Activated CD4-positive, CD25-positive, alpha-beta regulatory T cell (primary cell): ENCODE measurements around the gene ZSCAN10.
"Not testable (repeated sequence)": the region's sequence is repeated elsewhere in the genome, so short reads cannot be mapped to it uniquely, and the experiment has no call there.

ENCODE experiments used
- DNase-seq, 4 experiments: peaks; one replicate each; lab custom pipeline; 2025; lab: John Stamatoyannopoulos, UW

The ZSCAN10 gene

DNA sequence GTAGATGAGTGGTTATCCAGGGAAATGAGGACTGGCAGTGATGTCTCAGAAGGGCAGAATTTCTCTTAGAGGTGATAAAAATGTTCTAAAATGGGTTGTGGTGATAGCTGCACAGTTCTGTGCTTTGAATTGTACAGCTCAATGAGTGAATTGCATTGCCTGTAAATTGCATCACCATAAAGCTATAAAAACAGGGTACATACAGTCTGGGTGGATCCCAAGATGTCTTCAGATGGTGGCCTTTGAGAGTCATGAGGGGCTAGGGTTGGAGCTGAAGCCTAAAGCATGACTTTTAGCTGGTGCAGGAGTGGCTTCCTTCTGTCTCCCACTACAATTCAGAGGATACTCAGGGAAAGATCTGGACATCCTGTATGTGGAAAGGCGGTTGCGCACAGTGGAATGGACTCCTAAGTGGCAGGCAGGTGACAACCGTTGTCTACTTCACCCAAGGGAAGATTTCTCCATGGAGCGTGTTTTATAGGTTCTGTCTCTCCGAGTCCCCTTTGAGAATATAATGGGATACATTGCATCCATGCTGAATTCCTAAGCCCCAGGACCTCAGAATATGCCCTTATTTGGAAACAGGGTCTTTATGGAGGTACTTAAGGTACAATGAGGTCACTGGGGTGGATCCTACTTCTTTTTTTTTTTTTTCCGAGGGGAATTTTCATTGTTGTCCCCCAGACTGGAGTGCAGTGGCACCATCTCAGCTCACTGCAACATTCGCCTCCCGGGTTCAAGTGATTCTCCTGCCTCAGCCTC, 35.3 kb downstream of the ZSCAN10 start:
- DNase-seq: no peak

DNA sequence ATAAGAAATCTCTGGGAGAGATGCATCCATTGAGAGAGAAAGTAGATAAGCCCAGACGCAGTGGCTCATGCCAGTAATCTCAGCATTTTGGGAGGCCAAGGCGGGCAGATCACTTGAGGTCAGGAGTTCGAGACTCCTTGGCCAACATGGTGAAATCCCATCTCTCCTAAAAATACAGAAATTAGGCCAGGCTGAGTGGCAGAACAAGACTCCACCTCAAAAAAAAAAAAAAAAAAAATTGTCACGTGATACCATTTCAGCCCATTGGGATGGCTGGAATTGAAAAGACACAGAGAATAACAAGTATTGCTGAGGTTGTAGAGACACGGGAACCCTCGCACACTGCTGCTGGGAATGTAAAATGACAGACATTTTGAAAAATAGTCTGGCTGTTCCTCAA, 36.5 kb downstream of the ZSCAN10 start:
- DNase-seq: no peak

DNA sequence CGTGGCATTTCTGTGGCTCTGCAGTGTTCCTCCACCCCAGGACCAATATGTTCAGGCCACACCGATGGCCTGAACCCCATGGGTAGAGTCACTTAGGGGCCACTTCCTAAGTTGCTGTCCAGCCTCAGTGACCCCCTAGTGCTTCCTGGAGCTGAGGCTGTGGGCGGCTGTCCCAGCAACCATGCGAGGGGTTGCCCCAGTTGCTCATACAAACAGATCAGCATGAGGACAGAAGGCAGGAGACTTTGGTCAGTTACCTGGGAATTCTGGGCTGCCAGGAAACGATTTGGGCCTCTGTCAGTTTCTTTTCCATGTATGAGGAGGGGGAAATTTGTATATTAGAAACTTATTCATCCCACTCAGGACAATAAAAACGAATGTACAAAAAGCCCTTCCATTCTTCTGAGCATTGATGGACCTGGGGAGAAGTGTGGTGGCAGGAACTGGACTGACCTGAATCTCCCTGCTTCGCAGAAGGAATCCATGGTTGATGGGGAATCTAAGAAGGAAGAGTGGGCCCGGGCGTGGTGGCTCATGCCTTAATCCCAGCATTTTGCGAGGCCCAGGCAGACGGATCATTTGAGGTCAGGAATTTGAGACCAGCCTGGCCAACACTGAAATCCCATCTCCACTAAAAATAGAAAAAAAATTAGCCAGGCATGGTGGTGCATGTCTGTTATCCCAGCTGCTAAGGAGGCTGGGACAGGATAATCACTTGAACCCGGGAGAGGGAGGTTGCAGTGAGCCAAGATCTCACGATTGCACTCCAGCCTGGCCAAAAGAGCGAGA, 38.6 kb downstream of the ZSCAN10 start:
- DNase-seq: no peak

DNA sequence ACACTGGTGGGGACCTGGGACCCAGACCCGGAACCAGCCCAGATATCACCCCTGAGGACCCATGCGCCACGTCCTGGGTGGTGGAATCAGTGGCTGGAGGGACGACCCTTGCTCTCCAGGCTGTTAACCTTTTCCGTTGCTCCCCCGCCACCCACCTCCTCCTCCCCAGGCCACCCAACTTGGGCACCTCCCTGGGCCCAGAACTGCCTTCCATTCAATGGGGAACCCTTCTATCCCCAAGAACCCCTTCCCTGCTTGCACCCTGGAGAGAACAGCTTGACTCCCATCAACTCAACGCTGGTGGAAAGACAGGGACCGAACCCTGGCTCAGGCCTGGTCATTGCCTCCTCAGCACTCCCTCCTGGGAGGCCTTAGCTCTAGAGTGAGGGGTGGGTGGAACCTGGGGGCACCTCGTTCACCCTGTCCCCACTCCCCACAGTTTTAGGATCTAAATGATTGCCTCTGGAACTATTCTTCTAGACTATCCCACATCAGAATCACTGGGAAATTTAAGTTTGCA, 39.3 kb downstream of the ZSCAN10 start:
- DNase-seq: no peak

DNA sequence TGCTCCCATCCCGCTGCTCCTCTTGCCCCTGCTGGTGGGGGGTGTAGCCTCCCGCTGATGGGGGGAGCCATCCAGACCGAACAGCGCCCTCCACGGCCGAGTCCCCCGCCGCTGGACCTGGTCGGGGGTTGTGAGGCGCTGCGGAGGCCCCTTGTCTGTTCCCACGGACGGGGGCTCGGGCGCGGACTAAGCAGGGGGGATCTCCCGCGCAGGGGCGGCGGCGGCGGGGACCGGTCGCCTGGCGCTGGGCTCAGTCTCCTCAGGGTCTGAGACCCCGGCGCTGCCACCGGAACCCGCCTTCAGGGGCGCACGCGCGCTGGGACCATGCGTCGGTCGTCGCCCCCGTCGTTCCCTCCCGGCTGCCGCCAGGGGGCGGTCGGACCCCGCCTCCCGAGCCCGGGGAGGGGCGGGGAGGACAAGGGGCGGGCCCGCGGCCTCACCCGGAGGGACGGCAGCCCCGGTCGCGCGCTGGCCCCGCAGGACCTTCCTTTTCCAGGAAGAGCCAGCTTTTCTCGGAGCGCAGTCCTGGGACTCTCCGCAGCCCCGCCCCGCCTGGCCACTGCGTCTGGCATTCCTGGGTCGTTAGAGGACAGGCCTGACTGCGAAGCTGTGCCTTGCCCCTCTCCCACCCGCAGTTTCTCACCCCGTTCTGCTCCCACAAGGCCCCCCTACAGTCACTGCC, 39.9 kb downstream of the ZSCAN10 start:
- peak; percentile 76 to 81 (median 79) for DNase-seq

DNA sequence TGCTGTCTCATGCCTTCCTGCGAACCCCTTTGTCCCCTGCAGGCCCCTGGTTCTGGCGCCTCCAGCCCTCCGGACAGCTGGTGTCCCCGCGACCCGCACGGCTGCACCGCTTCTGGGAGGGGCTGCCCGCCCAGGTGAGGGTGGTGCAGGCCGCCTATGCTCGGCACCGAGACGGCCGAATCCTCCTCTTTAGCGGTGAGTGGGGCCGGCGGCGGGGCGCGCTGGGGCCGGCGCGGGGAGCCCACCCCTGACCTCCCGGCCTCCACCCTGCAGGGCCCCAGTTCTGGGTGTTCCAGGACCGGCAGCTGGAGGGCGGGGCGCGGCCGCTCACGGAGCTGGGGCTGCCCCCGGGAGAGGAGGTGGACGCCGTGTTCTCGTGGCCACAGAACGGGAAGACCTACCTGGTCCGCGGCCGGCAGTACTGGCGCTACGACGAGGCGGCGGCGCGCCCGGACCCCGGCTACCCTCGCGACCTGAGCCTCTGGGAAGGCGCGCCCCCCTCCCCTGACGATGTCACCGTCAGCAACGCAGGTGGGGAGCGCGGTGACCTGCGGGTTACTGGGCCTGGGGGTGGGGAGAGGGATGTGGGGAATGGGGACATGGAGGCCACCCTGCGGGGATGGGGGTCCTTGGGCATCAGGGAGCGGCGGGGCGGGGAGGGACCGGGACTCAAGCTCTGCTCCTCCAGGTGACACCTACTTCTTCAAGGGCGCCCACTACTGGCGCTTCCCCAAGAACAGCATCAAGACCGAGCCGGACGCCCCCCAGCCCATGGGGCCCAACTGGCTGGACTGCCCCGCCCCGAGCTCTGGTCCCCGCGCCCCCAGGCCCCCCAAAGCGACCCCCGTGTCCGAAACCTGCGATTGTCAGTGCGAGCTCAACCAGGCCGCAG, 40.7 kb downstream of the ZSCAN10 start:
- DNase-seq: peak in 2 of 4 experiments; percentile 31 to 32

DNA sequence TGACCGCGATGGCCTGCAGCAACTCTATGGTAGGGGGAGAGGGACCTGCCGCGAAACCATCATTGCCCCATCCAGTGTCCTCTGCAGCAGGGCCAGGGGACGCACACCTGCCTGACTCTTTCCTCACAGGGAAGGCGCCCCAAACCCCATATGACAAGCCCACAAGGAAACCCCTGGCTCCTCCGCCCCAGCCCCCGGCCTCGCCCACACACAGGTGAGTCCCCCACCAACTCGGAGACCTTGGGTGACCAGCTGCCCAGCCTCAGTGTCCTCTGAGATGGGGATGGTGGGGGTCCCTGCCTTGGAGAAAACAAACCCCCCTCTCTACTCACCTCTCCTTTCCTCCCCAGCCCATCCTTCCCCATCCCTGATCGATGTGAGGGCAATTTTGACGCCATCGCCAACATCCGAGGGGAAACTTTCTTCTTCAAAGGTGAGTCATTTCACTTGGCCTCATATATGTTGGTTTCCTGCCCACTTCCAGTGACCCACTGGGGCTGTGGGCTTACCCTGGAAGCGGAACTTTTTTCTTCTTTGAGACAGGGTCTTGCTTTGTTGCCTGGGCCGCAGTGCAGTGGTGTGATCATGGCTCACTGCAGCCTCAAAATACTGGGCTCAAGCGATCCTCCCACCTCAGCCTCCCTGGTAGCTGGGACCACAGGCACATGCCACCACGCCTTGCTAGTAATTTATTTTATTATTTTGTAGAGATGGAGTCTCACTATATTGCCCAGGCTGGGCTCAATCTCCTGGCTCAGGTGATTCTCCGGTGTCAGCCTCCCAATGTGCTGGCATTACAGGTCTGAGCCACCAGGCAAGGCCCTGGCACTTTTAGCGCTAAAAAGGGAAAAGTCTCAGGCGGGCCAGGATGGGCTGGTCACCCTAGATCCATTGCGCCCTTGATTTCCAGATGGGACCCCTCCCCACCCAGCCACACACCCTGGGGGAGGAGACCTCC, 41.6 kb downstream of the ZSCAN10 start:
- DNase-seq: no peak

DNA sequence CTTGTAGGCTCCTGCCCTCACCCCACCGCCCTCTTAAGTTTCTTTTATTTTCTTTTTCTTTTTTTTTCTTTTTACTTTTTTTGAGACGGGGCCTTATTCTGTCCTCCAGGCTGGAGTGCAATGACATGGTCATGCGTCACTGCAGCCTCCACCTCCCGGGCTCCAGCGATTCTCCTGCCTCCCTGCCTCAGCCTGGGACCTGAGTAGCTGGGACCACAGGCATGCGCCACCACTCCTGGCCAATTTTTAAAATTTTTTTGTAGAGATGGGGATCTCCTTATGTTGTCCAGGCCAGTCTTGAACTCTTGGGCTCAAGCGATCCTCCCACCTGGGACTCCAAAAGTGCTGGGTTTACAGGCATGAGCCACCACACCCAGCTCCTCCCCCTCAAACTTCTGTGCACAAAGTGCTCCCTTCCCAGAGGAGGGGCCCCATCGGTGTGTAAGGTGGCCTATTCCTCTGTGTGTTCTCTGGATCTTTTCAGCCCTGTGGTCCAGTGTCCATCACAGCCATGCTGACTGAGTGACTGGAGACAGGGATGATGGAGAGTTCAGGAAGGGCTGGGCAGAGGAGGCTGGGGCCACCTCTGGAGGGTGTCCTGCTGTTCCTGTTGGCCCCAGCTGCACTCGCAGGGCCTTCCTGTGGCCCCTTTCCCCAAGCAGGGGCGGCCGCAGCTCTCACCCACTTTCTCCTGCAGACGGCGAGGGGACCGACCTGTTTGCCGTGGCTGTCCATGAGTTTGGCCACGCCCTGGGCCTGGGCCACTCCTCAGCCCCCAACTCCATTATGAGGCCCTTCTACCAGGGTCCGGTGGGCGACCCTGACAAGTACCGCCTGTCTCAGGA, 42.5 kb downstream of the ZSCAN10 start:
- DNase-seq: no peak

DNA sequence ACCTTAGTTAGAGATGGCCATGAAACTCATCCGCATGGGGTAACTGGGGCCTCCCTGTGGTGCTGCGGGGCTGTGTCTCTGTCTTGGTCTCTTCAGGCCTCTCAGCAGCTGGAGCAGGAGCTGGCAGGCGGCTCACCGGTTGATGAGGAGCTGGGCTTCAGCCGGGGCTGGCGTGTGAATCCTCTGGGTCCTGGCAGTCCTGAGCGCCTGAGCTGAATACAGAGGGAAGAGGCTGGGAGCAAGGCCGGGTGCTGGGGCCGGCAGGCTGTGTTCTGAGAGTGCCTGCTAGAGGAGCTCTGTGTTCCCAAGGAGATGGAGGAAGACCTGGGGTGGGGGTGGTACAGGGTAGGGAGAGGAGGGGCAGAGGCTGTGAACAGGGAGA, 43.4 kb downstream of the ZSCAN10 start:
- not testable (repeated sequence) for DNase-seq

DNA sequence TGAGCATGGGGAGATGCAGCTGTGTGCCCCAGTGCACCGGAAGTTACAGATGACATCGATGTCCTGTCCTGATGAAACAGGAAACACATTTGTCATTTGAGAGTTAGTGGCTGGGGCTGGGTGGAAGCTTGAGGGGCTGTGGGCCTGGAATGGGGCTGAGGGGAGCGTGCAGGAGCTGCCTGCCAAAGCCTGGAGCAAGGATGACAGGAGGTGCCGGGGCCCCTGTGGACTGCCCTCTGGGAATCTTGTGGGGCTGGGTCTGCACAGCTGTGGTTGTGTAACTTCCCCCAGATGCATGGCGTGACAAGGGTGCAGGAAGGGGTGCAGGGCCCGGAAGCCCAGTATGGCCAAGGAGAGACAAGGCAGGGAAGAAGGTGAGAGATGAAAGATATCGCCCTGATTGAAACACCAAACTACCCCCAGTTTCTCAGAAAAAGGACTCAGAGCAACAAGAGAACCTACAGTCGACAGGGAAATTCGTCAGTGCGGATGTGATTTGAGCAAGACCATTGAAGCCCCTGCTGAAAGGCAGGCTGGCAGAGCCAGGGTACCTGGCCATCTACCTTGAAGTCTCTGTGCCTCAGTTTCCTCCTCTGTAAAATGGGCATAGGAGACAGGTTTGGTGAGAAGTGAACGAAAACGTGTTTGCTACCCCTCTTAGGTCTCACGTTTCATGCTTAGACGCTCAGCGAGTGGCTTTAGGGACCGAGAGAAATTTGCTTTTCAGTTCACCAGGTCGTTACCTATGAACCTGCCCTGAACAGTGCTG, 43.9 kb downstream of the ZSCAN10 start:
- DNase-seq: no peak

DNA sequence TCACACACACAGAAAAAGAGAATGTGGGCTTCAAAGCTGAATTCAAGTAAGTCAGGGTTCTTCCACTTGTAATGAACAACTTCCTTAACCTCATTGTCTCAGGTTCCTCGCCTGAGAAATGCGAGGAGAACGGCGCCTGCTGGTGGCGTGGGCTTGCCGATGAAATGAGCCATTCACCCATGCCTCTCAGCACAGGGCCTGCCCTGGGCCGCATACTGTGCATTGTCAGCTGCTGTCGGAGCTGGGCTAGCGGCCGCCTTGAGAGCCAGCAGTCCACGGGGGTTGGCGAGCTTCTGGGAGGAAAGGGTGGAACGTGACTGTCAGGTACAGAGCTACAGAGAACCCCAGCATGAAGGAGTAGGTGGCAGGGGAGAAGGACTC, 45.8 kb downstream of the ZSCAN10 start:
- not testable (repeated sequence) for DNase-seq

DNA sequence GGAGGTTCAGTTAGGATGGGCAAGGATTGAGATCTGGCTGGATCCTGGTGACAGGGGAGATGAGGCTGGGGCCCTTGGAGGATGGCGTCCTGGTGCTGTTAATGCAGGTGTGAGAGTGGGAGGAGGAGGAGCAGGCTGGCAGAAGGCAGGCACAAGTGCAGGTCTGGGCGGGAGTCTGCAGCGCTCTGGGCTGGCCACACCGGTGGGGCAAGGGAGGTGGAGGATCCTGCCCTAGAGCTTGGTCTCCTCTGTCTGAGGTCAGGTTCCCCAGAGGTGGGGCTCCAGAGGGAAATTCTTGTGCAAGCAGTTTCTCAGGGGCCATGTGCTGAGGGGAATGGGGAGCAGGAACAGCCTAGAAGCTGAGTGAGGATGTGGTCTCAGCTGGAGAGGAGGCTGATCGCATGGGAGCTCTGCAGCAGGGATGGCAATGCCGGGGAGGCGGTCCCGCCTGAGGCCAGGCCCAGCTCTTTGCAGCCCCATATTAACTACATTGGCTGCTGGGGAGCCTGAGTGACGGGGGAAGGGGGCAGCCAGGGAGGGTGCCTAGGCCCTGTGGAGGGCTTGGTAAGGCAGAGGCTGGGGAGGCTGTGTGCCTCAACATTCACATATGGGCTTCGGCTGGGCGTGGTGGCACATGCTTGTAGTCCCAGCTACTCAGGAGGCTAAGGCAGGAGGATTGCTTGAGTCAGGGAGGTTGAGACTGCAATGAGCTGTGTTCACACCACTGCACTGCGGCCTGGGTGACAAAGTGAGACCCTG, 46.3 kb downstream of the ZSCAN10 start:
- DNase-seq: not testable (repeated sequence)

DNA sequence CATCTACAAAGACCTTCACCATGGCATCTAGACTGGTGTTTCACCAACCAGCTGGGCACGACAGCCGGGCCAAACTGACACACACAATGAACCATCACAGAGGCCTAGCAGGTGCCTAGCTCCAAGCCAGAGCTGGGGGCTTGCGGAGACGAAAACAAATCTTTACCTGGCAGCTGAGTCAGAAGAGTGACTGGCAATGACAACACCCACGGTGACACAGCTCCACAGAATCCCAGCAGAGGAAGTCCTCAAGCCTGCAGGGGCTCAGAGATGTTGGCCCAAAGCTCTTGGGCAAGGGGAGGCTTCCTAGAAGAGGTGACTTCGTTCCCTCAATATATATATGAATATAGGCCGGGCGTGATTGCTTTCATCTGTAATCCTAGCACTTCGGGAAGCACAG, 47.6 kb downstream of the ZSCAN10 start:
- DNase-seq: no peak

DNA sequence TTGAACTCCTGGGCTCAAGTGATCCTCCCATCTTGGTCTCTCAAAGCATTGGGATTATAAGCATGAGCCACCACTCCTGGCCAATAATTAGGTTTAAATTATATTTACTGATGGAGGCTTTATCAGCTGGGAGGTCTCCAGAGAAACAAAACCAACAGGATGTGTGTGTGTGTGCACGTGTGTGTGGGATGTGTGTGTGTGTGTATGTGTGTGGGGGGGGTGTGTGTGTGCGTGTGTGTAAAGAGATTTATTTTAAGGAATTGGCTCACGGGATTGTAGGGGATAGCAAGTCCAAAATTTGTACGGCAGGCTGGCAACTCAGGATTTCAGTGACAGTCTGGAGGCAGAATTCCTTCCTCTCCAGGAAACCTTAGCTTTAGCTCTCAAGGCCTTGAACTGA, 48.1 kb downstream of the ZSCAN10 start:
- DNase-seq: no peak

DNA sequence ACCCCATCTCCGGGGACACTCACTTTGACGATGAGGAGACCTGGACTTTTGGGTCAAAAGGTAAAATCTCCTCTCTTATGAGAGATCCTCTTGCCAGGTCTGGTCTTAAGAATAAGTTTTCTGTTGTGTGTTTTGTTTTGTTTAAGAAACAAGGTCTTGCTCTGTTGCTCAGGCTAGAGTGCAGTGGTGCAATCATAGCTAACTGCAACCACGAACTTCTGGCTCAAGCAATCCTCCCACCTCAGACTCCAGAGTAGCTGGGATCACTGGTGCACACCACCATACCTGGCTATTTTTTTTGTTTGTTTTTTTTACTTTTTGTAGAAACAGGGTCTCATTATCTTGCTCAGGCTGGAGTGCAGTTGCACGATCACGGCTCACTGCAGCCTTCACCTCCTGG, 48.6 kb downstream of the ZSCAN10 start:
- no peak for DNase-seq

DNA sequence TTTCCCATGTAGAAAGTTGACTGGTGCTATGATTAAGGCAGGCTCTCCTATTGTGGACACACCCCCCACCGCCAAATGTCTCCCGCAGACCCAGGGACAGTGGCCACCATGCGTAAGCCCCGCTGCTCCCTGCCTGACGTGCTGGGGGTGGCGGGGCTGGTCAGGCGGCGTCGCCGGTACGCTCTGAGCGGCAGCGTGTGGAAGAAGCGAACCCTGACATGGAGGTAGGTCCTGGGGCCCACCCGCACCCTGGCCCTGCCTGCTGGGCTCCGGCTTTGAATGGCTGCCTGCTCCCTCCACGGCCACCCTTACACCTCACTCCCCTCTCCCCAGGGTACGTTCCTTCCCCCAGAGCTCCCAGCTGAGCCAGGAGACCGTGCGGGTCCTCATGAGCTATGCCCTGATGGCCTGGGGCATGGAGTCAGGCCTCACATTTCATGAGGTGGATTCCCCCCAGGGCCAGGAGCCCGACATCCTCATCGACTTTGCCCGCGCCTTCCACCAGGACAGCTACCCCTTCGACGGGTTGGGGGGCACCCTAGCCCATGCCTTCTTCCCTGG, 49.1 kb downstream of the ZSCAN10 start:
- DNase-seq: no peak

DNA sequence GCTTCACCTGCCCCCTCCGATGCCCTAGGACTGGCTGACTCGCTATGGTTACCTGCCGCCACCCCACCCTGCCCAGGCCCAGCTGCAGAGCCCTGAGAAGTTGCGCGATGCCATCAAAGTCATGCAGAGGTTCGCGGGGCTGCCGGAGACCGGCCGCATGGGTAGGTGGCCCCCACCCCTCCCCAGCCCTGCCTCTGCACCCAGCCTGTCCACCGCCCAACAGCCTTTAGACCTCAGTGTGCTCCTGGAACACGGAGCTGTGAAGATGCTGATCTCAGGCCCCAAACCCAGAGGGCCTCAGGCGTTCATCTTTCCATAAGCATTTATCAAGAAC, 51.7 kb downstream of the ZSCAN10 start:
- DNase-seq: no peak
